HEK293T (cell line): Measurements from ENCODE around the gene PEAK1.

Experiments
- BHLHE40 ChIP-seq: fragments of 450-650 bp; IDR thresholded peaks from 2 replicates; pipeline ENCODE4 v1.6.1; 2016; ENCODE audit warnings: mild to moderate bottlenecking, moderate library complexity, borderline replicate concordance
- CTBP1 ChIP-seq: fragments of 450-650 bp; IDR thresholded peaks from 2 replicates; pipeline ENCODE4 v1.6.1; 2016; ENCODE audit warnings: borderline replicate concordance
- ELF4 ChIP-seq: fragments of 450-650 bp; IDR thresholded peaks from 2 replicates; pipeline ENCODE4 v1.6.1; 2017; ENCODE audit warnings: antibody characterized with exemption
- FOXM1 ChIP-seq: fragments of 450-650 bp; IDR thresholded peaks from 2 replicates; pipeline ENCODE4 v1.6.1; 2017; ENCODE audit warnings: mild to moderate bottlenecking, borderline replicate concordance
- NFRKB ChIP-seq: fragments of 450-650 bp; IDR thresholded peaks from 2 replicates; pipeline ENCODE4 v1.6.1; 2016; ENCODE audit warnings: mild to moderate bottlenecking, moderate library complexity
- SP1 ChIP-seq: fragments of 450-650 bp; IDR thresholded peaks from 2 replicates; pipeline ENCODE4 v1.6.1; 2017
- TARDBP ChIP-seq: fragments of 450-650 bp; IDR thresholded peaks from 2 replicates; pipeline ENCODE4 v1.6.1; 2016

DNA sequence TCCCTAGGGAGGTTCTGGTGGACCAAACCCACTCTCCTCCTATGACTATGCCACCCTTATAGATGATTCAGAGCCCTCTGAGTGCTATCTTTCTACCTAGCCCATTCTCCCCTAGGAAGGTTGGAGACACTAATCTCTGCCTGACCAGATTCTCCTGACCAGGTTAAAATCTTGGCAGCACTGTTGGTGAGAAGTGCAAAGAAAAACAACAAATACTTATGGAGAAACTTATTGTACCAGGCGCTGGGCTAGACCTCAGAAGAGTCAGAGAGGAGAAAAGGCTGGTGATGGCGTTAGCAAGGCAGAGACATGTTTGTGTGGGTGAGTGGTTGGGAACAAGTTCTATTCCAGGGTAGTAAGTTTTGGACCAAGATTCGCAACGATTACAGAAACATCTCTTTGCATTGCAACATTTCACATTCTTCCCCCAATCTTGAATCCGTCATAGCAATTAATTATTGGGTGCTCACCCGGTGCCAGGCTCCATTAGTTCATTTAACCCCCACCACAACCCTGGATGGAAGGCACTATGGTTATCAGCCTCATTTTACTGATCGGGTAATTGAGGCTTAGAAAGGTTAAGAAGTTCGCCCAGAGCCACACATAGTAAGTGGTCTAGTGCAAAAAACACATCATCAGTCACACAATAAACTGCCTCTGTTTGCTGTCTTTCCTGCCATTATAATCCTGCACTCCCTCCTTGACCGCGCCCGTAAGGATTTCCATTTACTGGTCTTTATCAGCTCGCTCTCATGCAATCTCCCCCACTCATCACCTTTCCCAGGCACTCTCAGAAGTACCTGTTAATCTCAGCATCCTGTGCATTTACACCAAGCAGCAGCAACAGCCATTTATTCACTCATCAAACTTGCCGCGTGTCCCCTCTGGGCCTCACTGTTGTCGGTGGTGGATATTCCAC lies 348.3 kb downstream of the PEAK1 start:
- TF ChIP-seq CTBP1 (no peak), ELF4 (no peak), FOXM1 (no peak), SP1 (no peak), NFRKB (no peak), TARDBP (no peak), BHLHE40 (no peak)
